ENCODE data around the gene SLC22A5.

The SLC22A5 gene

DNA sequence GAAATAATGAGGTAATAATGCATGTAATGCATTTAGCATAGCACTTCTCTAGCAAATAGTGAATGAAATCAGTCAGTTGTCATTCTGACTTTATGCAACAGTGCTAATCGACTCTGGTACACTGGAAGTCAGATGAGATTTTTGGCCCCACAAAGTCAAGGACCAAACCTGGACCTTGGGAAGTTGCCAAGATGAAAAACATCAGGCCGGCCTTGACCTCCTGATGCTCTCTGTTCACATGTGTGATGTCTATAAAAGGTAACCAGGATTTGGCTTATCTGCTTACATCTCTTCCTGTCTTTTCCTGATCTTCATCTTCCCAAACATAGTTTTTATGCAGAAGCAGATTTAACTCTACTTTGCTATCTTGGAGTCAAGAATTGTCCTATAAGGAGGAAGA lies 39.5 kb downstream of the SLC22A5 start:
- no peak overlapping the region for H2BK15ac ChIP-seq (ENCODE audit: low read depth, poor library complexity, severe bottlenecking)
- no peak for DNase-seq
- H2BK12ac ChIP-seq (ENCODE audit: low read length in 2 of 2): no peak overlapping the region
- H3K23ac ChIP-seq (ENCODE audit: low read length in 2 of 2): no peak overlapping the region
- no peak overlapping the region for H2BK120ac ChIP-seq (ENCODE audit: low read depth, low read length)
- H4K8ac ChIP-seq (ENCODE audit: low read length): no peak overlapping the region
- H3K18ac ChIP-seq (ENCODE audit: low read depth in 1 of 2, low read length in 2 of 2): no peak overlapping the region
- H3K14ac ChIP-seq (ENCODE audit: low read length in 2 of 2): no peak overlapping the region
- no peaks in the 10 kb centered on the region for H3K36me3 ChIP-seq (ENCODE audit: control insufficient read depth in 1 of 2, insufficient read depth in 2 of 2, low read depth in 1 of 2, low read length in 2 of 2)
- H4K91ac ChIP-seq (ENCODE audit: low read length): no peak overlapping the region
- no peak overlapping the region for H2BK5ac ChIP-seq (ENCODE audit: low read depth, low read length, poor library complexity, severe bottlenecking)
- H3K4me3 ChIP-seq (ENCODE audit: insufficient read depth in 1 of 2, low read depth in 1 of 2, low read length in 2 of 2): no peak overlapping the region
- H3K27ac ChIP-seq (ENCODE audit: low read length, poor library complexity, severe bottlenecking): no peak overlapping the region
- H3K27me3 ChIP-seq (ENCODE audit: control insufficient read depth in 1 of 2, insufficient read depth in 1 of 2, low read length in 2 of 2): no peaks in the 10 kb centered on the region
- peaks cover 16% of the 10 kb centered on the region for H3K4me1 ChIP-seq (ENCODE audit: control insufficient read depth, insufficient read depth, low read depth, low read length)
- H3K4me2 ChIP-seq (ENCODE audit: low read length, poor library complexity, severe bottlenecking): no peak overlapping the region
- 91% methylated on average over 2 of the region's 2 CpGs for WGBS
- H3K9ac ChIP-seq (ENCODE audit: low read length): peak overlapping the region; percentile 96
- no peak overlapping the region for H3K4ac ChIP-seq (ENCODE audit: low read depth in 1 of 2, low read length in 2 of 2)
- peaks cover 6% of the 10 kb centered on the region for H3K79me1 ChIP-seq (replicated peaks; ENCODE audit: low read length, poor library complexity, severe bottlenecking)
- H2AFZ ChIP-seq (ENCODE audit: low read depth, low read length): no peak overlapping the region
- H2AK5ac ChIP-seq (ENCODE audit: low read length, severe bottlenecking): no peak overlapping the region
- H3K9me3 ChIP-seq (ENCODE audit: control insufficient read depth, low read length): no peaks in the 10 kb centered on the region

DNA sequence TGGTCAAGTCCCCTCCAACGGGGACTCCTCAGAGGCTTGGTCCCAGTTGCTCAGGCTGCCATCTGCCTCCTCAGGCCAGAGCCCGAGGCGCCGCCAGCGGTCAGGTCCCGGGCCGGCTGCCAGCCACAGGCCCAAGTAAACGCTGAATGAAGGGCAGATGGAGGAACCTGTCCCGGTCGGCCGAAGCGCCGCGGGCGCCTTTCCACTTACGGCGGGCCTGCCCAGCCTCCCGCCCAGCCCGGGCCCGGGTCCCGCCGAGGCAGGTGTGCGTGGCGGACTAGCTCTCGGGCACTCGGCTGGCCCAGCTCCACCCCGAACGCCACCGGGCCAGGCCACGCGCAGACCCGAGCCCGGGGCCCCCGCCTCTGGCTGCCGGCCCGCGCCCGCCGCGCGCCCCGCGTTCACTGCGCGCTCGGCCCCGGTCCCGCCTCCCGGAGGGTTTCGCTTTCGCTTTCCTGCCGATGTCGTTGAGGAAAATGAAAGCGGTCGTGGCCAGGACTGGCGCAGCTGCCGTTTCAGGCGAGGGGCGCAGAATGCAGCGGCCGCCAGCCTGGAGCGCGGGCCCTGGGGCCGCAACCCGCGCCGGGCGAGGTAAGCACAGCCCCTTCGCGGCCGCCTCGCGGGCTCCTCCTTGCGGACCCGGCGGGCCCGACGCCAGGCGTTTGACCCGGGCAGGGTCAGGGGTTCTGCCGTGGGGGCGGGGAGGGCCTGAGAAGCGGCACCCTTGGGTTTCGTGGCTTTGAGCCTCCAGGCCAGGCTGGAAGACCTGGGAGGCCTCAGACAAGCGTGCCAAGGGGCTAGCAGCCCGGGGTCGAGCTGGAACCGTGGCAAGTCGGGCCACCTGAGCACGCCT lies 41.2 kb downstream of the SLC22A5 start:
- DNase-seq: peak; percentile 87
- H3K4me1 ChIP-seq (ENCODE audit: control insufficient read depth, insufficient read depth, low read depth, low read length): peaks cover 20% of the 10 kb centered on the region
- H3K4me3 ChIP-seq (ENCODE audit: insufficient read depth in 1 of 2, low read depth in 1 of 2, low read length in 2 of 2): peak overlapping the region; percentile 76 to 93
- H2AK5ac ChIP-seq (ENCODE audit: low read length, severe bottlenecking): peak overlapping the region; percentile 95
- peak overlapping the region; percentile 95 to 97 for H3K4ac ChIP-seq (ENCODE audit: low read depth in 1 of 2, low read length in 2 of 2)
- H2AFZ ChIP-seq (ENCODE audit: low read depth, low read length): peak overlapping the region; percentile 97
- H3K4me2 ChIP-seq (ENCODE audit: low read length, poor library complexity, severe bottlenecking): peak overlapping the region; percentile 93
- H3K9ac ChIP-seq (ENCODE audit: low read length): peak overlapping the region; percentile 96
- H3K14ac ChIP-seq (ENCODE audit: low read length in 2 of 2): peak overlapping the region in 1 of 2 experiments; percentile 90
- peak overlapping the region; percentile 99 for H2BK5ac ChIP-seq (ENCODE audit: low read depth, low read length, poor library complexity, severe bottlenecking)
- H4K8ac ChIP-seq (ENCODE audit: low read length): peak overlapping the region; percentile 98
- H3K9me3 ChIP-seq (ENCODE audit: control insufficient read depth, low read length): no peaks in the 10 kb centered on the region
- peak overlapping the region; percentile 21 to 78 for H3K23ac ChIP-seq (ENCODE audit: low read length in 2 of 2)
- peak overlapping the region; percentile 94 for H3K27ac ChIP-seq (ENCODE audit: low read length, poor library complexity, severe bottlenecking)
- no peaks in the 10 kb centered on the region for H3K36me3 ChIP-seq (ENCODE audit: control insufficient read depth in 1 of 2, insufficient read depth in 2 of 2, low read depth in 1 of 2, low read length in 2 of 2)
- H3K27me3 ChIP-seq (ENCODE audit: control insufficient read depth in 1 of 2, insufficient read depth in 1 of 2, low read length in 2 of 2): no peaks in the 10 kb centered on the region
- peak overlapping the region; percentile 96 for H2BK120ac ChIP-seq (ENCODE audit: low read depth, low read length)
- peak overlapping the region; percentile 97 for H4K91ac ChIP-seq (ENCODE audit: low read length)
- H2BK15ac ChIP-seq (ENCODE audit: low read depth, poor library complexity, severe bottlenecking): peak overlapping the region; percentile 100
- H3K18ac ChIP-seq (ENCODE audit: low read depth in 1 of 2, low read length in 2 of 2): peak overlapping the region; percentile 91 to 96
- H3K79me1 ChIP-seq (replicated peaks; ENCODE audit: low read length, poor library complexity, severe bottlenecking): peaks cover 6% of the 10 kb centered on the region
- WGBS: 2% methylated on average over 86 of the region's 90 CpGs
- peak overlapping the region; percentile 94 to 100 for H2BK12ac ChIP-seq (ENCODE audit: low read length in 2 of 2)

DNA sequence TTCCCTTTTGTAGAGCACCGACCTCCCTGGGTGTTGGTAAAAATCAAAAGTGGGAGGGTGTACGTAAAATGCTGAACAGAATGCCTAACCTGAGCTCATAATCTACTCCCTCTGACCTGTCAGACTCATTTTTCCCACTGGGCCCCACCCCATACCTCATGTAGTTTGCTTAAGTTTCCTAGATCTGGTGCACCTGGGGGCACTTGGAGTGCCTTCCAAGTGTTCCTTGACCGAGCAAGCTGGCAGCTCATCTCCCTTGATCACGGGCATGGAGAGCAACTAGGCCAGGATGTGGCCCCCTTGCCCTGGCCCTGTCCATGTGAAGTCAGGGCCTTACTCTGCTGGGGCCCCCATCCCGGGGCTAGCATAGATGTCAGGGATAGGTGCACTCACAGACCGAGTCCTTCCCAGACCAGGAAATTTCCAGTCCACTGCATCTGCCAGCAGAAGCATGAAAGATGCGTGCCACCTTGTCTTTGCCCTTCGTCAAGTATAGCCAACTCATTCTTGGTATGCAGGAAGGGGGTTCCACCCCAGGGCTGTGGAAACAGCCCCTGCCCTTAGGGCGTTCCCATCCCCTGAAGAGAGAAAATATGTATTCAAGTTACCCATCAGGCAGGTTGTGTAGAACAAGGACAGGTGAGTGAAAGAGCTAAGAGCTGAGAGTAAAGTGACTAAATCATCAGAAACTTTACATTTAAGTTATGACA lies 41.9 kb downstream of the SLC22A5 start:
- Histone ChIP-seq H3K9me3 (ENCODE audit: control insufficient read depth, low read length) (no peaks in the 10 kb centered on the region), H3K4me2 (ENCODE audit: low read length, poor library complexity, severe bottlenecking) (peak overlapping the region; percentile 93), H3K23ac (ENCODE audit: low read length in 2 of 2) (peak overlapping the region in 1 of 2 experiments; percentile 14), H2AFZ (ENCODE audit: low read depth, low read length) (no peak overlapping the region), H3K9ac (ENCODE audit: low read length) (peak overlapping the region; percentile 96), H3K4ac (ENCODE audit: low read depth in 1 of 2, low read length in 2 of 2) (peak overlapping the region; percentile 95 to 97), H2BK12ac (ENCODE audit: low read length in 2 of 2) (peak overlapping the region; percentile 94 to 100), H2AK5ac (ENCODE audit: low read length, severe bottlenecking) (peak overlapping the region; percentile 95), H2BK15ac (ENCODE audit: low read depth, poor library complexity, severe bottlenecking) (peak overlapping the region; percentile 100), H3K14ac (ENCODE audit: low read length in 2 of 2) (peak overlapping the region in 1 of 2 experiments; percentile 53), H3K27me3 (ENCODE audit: control insufficient read depth in 1 of 2, insufficient read depth in 1 of 2, low read length in 2 of 2) (no peaks in the 10 kb centered on the region), H3K79me1 (replicated peaks; ENCODE audit: low read length, poor library complexity, severe bottlenecking) (peaks cover 6% of the 10 kb centered on the region), H2BK120ac (ENCODE audit: low read depth, low read length) (peak overlapping the region; percentile 96), H3K18ac (ENCODE audit: low read depth in 1 of 2, low read length in 2 of 2) (peak overlapping the region; percentile 91 to 96), H4K91ac (ENCODE audit: low read length) (peak overlapping the region; percentile 97), H4K8ac (ENCODE audit: low read length) (peak overlapping the region; percentile 98), H2BK5ac (ENCODE audit: low read depth, low read length, poor library complexity, severe bottlenecking) (peak overlapping the region; percentile 99), H3K4me1 (ENCODE audit: control insufficient read depth, insufficient read depth, low read depth, low read length) (peaks cover 20% of the 10 kb centered on the region), H3K36me3 (ENCODE audit: control insufficient read depth in 1 of 2, insufficient read depth in 2 of 2, low read depth in 1 of 2, low read length in 2 of 2) (no peaks in the 10 kb centered on the region), H3K4me3 (ENCODE audit: insufficient read depth in 1 of 2, low read depth in 1 of 2, low read length in 2 of 2) (peak overlapping the region; percentile 76 to 93), H3K27ac (ENCODE audit: low read length, poor library complexity, severe bottlenecking) (peak overlapping the region; percentile 94)
- WGBS: 87% methylated on average over 9 of the region's 9 CpGs
- no peak for DNase-seq

DNA sequence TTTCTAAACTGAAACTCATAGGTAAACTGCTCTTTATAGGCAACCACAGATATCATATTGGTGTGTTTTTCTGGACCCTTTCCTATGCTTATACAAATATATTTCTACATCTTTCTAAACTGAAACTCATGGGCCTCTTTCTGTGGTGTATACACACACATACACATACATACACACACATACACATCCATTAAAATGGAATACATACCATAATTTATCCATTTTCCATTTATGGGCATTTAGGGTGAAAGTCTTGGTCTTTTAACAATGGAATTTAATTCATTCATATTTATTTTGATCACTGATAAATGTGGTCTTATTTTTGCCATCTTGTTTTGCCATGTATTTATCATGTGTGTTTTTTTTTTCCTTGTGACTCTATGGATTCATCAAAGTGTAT lies 44.1 kb downstream of the SLC22A5 start:
- no peak overlapping the region for H2BK15ac ChIP-seq (ENCODE audit: low read depth, poor library complexity, severe bottlenecking)
- no peak for DNase-seq
- H3K23ac ChIP-seq (ENCODE audit: low read length in 2 of 2): no peak overlapping the region
- H2BK12ac ChIP-seq (ENCODE audit: low read length in 2 of 2): no peak overlapping the region
- H2AK5ac ChIP-seq (ENCODE audit: low read length, severe bottlenecking): no peak overlapping the region
- H2AFZ ChIP-seq (ENCODE audit: low read depth, low read length): no peak overlapping the region
- H4K8ac ChIP-seq (ENCODE audit: low read length): no peak overlapping the region
- H3K4me1 ChIP-seq (ENCODE audit: control insufficient read depth, insufficient read depth, low read depth, low read length): peaks cover 23% of the 10 kb centered on the region
- H3K4ac ChIP-seq (ENCODE audit: low read depth in 1 of 2, low read length in 2 of 2): no peak overlapping the region
- peaks cover 9% of the 10 kb centered on the region for H3K79me1 ChIP-seq (replicated peaks; ENCODE audit: low read length, poor library complexity, severe bottlenecking)
- no peak overlapping the region for H2BK5ac ChIP-seq (ENCODE audit: low read depth, low read length, poor library complexity, severe bottlenecking)
- peak overlapping the region in 1 of 2 experiments; percentile 93 for H3K4me3 ChIP-seq (ENCODE audit: insufficient read depth in 1 of 2, low read depth in 1 of 2, low read length in 2 of 2)
- H3K4me2 ChIP-seq (ENCODE audit: low read length, poor library complexity, severe bottlenecking): no peak overlapping the region
- H3K14ac ChIP-seq (ENCODE audit: low read length in 2 of 2): no peak overlapping the region
- no peak overlapping the region for H3K27ac ChIP-seq (ENCODE audit: low read length, poor library complexity, severe bottlenecking)
- peak overlapping the region; percentile 96 for H3K9ac ChIP-seq (ENCODE audit: low read length)
- no peaks in the 10 kb centered on the region for H3K36me3 ChIP-seq (ENCODE audit: control insufficient read depth in 1 of 2, insufficient read depth in 2 of 2, low read depth in 1 of 2, low read length in 2 of 2)
- H2BK120ac ChIP-seq (ENCODE audit: low read depth, low read length): no peak overlapping the region
- no peaks in the 10 kb centered on the region for H3K9me3 ChIP-seq (ENCODE audit: control insufficient read depth, low read length)
- H3K18ac ChIP-seq (ENCODE audit: low read depth in 1 of 2, low read length in 2 of 2): no peak overlapping the region
- no peak overlapping the region for H4K91ac ChIP-seq (ENCODE audit: low read length)
- H3K27me3 ChIP-seq (ENCODE audit: control insufficient read depth in 1 of 2, insufficient read depth in 1 of 2, low read length in 2 of 2): no peaks in the 10 kb centered on the region

All from mesenchymal stem cell (in vitro differentiated cells and primary cell).